Measurements from ENCODE around the gene BTBD19. TPM values are rescaled to one million over a fixed set of nuclear protein-coding genes. Genes with fewer than 3 reads are reported as not detected.
A peak's percentile ranks its signal among the peaks of the same experiment; 100 is the strongest.

Gene BTBD19
- total RNA-seq, 1 experiment from 2014 or later, result 15.5 TPM

DNA sequence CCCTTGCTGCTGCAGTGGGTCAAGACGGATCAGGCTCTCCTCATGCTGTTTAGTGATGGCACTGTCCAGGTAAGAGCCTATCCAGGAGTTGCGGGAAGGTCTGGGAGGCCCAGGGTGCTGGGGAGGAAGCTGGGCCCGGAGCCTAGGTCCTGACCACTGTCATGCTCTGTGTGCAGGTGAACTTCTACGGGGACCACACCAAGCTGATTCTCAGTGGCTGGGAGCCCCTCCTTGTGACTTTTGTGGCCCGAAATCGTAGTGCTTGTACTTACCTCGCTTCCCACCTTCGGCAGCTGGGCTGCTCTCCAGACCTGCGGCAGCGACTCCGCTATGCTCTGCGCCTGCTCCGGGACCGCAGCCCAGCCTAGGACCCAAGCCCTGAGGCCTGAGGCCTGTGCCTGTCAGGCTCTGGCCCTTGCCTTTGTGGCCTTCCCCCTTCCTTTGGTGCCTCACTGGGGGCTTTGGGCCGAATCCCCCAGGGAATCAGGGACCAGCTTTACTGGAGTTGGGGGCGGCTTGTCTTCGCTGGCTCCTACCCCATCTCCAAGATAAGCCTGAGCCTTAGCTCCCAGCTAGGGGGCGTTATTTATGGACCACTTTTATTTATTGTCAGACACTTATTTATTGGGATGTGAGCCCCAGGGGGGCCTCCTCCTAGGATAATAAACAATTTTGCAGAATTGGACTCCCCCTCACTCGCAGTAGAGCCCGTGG, 2.9 kb upstream of the BTBD19 start:
- CTCF ChIA-PET, result no interaction called here
- BruUV-seq (replicated peaks), result no TSS peak
- intact Hi-C loops (cut with micrococcal nuclease), result loop anchor here (2.0 kb wide), 2 partner anchors 31 to 75 kb away; partner anchors contain the start of genes RNU5D-1 and RPS8

DNA sequence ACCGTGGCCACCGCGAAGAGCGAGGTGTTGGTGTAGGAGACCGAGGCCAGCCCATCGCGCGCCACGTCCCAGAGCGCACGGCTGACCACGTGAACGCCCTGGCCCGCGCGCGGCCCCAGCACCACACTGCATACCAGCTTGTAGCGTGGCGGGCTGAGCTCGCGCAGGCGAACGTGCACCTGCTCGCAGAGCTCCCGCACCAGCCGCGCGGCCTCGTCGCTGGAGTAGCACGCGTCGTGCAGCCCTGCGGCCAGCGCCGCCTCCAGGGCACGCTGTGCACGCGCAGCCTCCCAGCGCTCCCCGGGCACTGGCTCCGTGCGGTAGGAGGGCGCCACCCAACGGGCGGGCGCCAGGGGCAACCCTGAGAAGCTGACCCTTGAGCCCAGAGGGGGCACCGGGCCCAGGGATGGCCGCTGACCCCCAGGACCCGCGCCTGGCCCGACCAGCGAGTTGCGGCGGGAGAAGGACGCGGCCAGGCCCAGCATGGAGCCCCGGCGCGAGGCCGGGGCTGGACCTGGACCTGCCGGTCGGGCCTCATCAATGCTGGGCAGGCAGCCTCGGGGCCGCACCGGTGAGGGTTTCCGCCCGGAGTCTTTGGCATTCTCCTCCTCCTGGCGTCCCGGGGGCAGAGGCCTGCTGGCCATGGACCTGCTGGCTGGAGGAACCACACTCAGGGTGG, 2.2 kb upstream of the BTBD19 start:
- no peak overlapping the region for H3K4me3 Mint-ChIP-seq (ENCODE audit: unreplicated experiment)
- CTCF ChIA-PET, result interaction anchor here (0.6 kb wide), 1 partner anchor 301 kb away, joined by 3 read pairs; no protein-coding TSS in a partner anchor

More for the DNA sequence above, 2.9 kb upstream of the BTBD19 start:
- POLR2A ChIA-PET, result interaction anchor here (0.7 to 3.9 kb wide), 4 partner anchors 12 to 1378 kb away, joined by 3 to 19 read pairs (median 4); partner anchors contain the start of gene RNU5D-1
- peaks cover 44% of the 10 kb centered on the region for H3K4me1 Mint-ChIP-seq (ENCODE audit: insufficient read depth, unreplicated experiment)
- H3K9me3 Mint-ChIP-seq (ENCODE audit: unreplicated experiment), result no peaks in the 10 kb centered on the region
- H3K27ac Mint-ChIP-seq (ENCODE audit: low read depth, unreplicated experiment), result peak overlapping the region; percentile 49
- no peaks in the 10 kb centered on the region for H3K27me3 Mint-ChIP-seq (ENCODE audit: insufficient read depth, unreplicated experiment)
- DNase-seq (ENCODE audit: unreplicated experiment), result no peak
- H3K36me3 Mint-ChIP-seq (ENCODE audit: insufficient read depth, unreplicated experiment), result peaks cover 77% of the 10 kb centered on the region
- TF ChIP-seq, protein P1, sequence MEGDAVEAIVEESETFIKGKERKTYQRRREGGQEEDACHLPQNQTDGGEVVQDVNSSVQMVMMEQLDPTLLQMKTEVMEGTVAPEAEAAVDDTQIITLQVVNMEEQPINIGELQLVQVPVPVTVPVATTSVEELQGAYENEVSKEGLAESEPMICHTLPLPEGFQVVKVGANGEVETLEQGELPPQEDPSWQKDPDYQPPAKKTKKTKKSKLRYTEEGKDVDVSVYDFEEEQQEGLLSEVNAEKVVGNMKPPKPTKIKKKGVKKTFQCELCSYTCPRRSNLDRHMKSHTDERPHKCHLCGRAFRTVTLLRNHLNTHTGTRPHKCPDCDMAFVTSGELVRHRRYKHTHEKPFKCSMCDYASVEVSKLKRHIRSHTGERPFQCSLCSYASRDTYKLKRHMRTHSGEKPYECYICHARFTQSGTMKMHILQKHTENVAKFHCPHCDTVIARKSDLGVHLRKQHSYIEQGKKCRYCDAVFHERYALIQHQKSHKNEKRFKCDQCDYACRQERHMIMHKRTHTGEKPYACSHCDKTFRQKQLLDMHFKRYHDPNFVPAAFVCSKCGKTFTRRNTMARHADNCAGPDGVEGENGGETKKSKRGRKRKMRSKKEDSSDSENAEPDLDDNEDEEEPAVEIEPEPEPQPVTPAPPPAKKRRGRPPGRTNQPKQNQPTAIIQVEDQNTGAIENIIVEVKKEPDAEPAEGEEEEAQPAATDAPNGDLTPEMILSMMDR (IDR thresholded peaks at IDR 0.05; ENCODE audit: unreplicated experiment), result no peak
- no peak overlapping the region for H3K4me3 Mint-ChIP-seq (ENCODE audit: unreplicated experiment)

DNA sequence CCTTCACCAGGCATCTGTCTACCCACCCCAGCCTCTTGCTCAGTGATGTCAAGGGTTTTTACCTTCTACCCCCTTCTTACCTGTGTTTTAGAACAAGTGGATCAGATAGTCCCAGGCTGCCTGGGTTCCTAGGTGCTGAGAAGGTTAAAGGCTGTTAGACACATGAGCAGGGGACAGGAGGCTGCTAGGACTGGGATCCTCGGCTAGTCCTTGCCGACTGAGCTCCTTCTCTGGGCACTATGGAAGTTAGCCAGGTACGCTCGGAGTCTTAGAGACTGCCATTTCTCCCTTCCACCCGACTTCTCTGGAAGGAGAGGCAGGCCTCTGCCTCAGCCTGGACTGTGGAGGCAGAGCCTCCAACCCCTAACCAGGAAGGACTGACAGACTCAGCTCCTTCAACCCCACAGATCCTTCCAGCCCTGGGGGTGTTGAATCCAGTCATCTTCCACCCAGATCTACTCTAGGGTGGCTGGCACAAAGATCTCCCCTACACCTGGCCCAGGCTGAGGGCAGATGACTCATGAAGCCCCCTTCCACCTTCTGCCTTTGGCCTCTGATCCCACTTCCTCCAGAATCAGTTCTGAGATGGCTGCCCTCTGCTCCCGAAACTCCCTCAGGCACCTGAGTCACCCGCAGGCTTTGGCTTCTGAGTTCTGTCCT, 1.5 kb upstream of the BTBD19 start, which contains the start of gene DYNLT4:
Gene DYNLT4, minus strand, starts transcription at position 648 of the 660 bp plus-strand sequence. CDS start 683 bp downstream, outside the sequence.
- Mint-ChIP-seq H3K27me3 (ENCODE audit: insufficient read depth, unreplicated experiment) (no peaks in the 10 kb centered on the region), H3K27ac (ENCODE audit: low read depth, unreplicated experiment) (peak within 1 kb of the TSS; percentile 100), H3K36me3 (ENCODE audit: insufficient read depth, unreplicated experiment) (peaks cover 80% of the 10 kb centered on the region), H3K9me3 (ENCODE audit: unreplicated experiment) (no peaks in the 10 kb centered on the region), H3K4me3 (ENCODE audit: unreplicated experiment) (peak within 1 kb of the TSS; percentile 52), H3K4me1 (ENCODE audit: insufficient read depth, unreplicated experiment) (peaks cover 49% of the 10 kb centered on the region)
- no peak for DNase-seq (ENCODE audit: unreplicated experiment)
- ChIA-PET CTCF (interaction anchor here (0.6 kb wide), 2 partner anchors 214 to 302 kb away, joined by 3 read pairs; no protein-coding TSS in a partner anchor), POLR2A (interaction anchor here (0.6 to 4.3 kb wide), 12 partner anchors 10 to 205 kb away, joined by 3 to 79 read pairs (median 4); partner anchors contain the start of genes EIF2B3, HECTD3, RNU5D-1 and RPS8)
- TSS peak; percentile 89 for BruUV-seq (replicated peaks)
- intact Hi-C loops (cut with micrococcal nuclease), result loop anchor here (1.0 to 2.0 kb wide), 3 partner anchors 12 to 76 kb away; partner anchors contain the start of genes RNU5D-1 and RPS8
- TF ChIP-seq, protein P1 (IDR thresholded peaks at IDR 0.05; ENCODE audit: unreplicated experiment), result no peak

More for the DNA sequence above, 2.2 kb upstream of the BTBD19 start:
- Mint-ChIP-seq H3K9me3 (ENCODE audit: unreplicated experiment) (no peaks in the 10 kb centered on the region), H3K36me3 (ENCODE audit: insufficient read depth, unreplicated experiment) (peaks cover 81% of the 10 kb centered on the region), H3K27ac (ENCODE audit: low read depth, unreplicated experiment) (peak overlapping the region; percentile 100), H3K27me3 (ENCODE audit: insufficient read depth, unreplicated experiment) (no peaks in the 10 kb centered on the region), H3K4me1 (ENCODE audit: insufficient read depth, unreplicated experiment) (peaks cover 45% of the 10 kb centered on the region)
- no peak for DNase-seq (ENCODE audit: unreplicated experiment)
- TF ChIP-seq, protein P1 (IDR thresholded peaks at IDR 0.05; ENCODE audit: unreplicated experiment), result no peak
- intact Hi-C loops (cut with micrococcal nuclease), result loop anchor here (2.0 kb wide), 2 partner anchors 31 to 75 kb away; partner anchors contain the start of genes RNU5D-1 and RPS8
- no TSS peak for BruUV-seq (replicated peaks)
- POLR2A ChIA-PET, result interaction anchor here (0.6 to 4.3 kb wide), 11 partner anchors 9 to 206 kb away, joined by 3 to 79 read pairs (median 4); partner anchors contain the start of genes EIF2B3, HECTD3, RNU5D-1 and RPS8
